ENCODE measurements around the gene MSMP.

MSMP gene

GRCh38 chr9:35746583-35746982, 7.5 kb downstream of the MSMP start:
- Mint-ChIP-seq H3K27ac (peak overlapping the region; percentile 39), H3K36me3 (ENCODE audit: low read depth) (peaks cover 41% of the 10 kb centered on the region), H3K27me3 (ENCODE audit: low read depth, poor library complexity) (peaks cover 10% of the 10 kb centered on the region), H3K4me3 (peak overlapping the region; percentile 92), H3K9me3 (no peaks in the 10 kb centered on the region), H3K4me1 (peaks cover 40% of the 10 kb centered on the region)
- TF ChIP-seq CTCF (IDR thresholded peaks at IDR 0.05) = no peak
- no peak for DNase-seq

- no peak for DNase-seq
- Mint-ChIP-seq H3K27me3 (ENCODE audit: low read depth, poor library complexity) (peaks cover 10% of the 10 kb centered on the region), H3K36me3 (ENCODE audit: low read depth) (peaks cover 36% of the 10 kb centered on the region), H3K9me3 (no peaks in the 10 kb centered on the region), H3K27ac (no peak overlapping the region), H3K4me1 (peaks cover 40% of the 10 kb centered on the region), H3K4me3 (peak overlapping the region; percentile 92)
- no peak for TF ChIP-seq CTCF (IDR thresholded peaks at IDR 0.05)
Observed at GRCh38 chr9:35745569-35745968, 8.5 kb downstream of the MSMP start.

GRCh38 chr9:35743880-35744518, 10.1 kb downstream of the MSMP start:
- Mint-ChIP-seq H3K27me3 (ENCODE audit: low read depth, poor library complexity) (peaks cover 10% of the 10 kb centered on the region), H3K4me3 (no peak overlapping the region), H3K9me3 (no peaks in the 10 kb centered on the region), H3K4me1 (peaks cover 29% of the 10 kb centered on the region), H3K36me3 (ENCODE audit: low read depth) (peaks cover 41% of the 10 kb centered on the region), H3K27ac (no peak overlapping the region)
- no peak for TF ChIP-seq CTCF (IDR thresholded peaks at IDR 0.05)
- DNase-seq = no peak

GRCh38 chr9:35743452-35743851, 10.6 kb downstream of the MSMP start:
- Mint-ChIP-seq H3K27ac (no peak overlapping the region), H3K9me3 (no peaks in the 10 kb centered on the region), H3K4me1 (peaks cover 29% of the 10 kb centered on the region), H3K4me3 (no peak overlapping the region), H3K36me3 (ENCODE audit: low read depth) (peaks cover 41% of the 10 kb centered on the region), H3K27me3 (ENCODE audit: low read depth, poor library complexity) (peaks cover 10% of the 10 kb centered on the region)
- TF ChIP-seq CTCF (IDR thresholded peaks at IDR 0.05) = no peak
- no peak for DNase-seq

- DNase-seq = no peak
- H3K27ac Mint-ChIP-seq = no peak overlapping the region
- TF ChIP-seq CTCF (IDR thresholded peaks at IDR 0.05) = no peak
- peaks cover 14% of the 10 kb centered on the region for H3K4me1 Mint-ChIP-seq
- H3K9me3 Mint-ChIP-seq = no peaks in the 10 kb centered on the region
- H3K36me3 Mint-ChIP-seq (ENCODE audit: low read depth) = peaks cover 39% of the 10 kb centered on the region
- H3K4me3 Mint-ChIP-seq = no peak overlapping the region
- peaks cover 10% of the 10 kb centered on the region for H3K27me3 Mint-ChIP-seq (ENCODE audit: low read depth, poor library complexity)
Observed at GRCh38 chr9:35741740-35742139, 12.3 kb downstream of the MSMP start.

- H3K27me3 Mint-ChIP-seq (ENCODE audit: low read depth, poor library complexity) = peaks cover 3% of the 10 kb centered on the region
- peaks cover 34% of the 10 kb centered on the region for H3K36me3 Mint-ChIP-seq (ENCODE audit: low read depth)
- no peaks in the 10 kb centered on the region for H3K4me1 Mint-ChIP-seq
- H3K27ac Mint-ChIP-seq = no peak overlapping the region
- no peaks in the 10 kb centered on the region for H3K9me3 Mint-ChIP-seq
- DNase-seq = no peak
- no peak for TF ChIP-seq CTCF (IDR thresholded peaks at IDR 0.05)
- H3K4me3 Mint-ChIP-seq = no peak overlapping the region
Observed at GRCh38 chr9:35740243-35740642, 13.8 kb downstream of the MSMP start.
